Fibroblast of lung (primary cell): ENCODE data around the gene TGIF2.

Experiments
- CTCF ChIP-seq, 2 donors: IDR thresholded peaks in 1 of 2; conservative IDR thresholded peaks in 1 of 2; 1 replicate in 1 of 2; 2 replicates in 1 of 2; pipeline ENCODE4 v1.5.1; 2011 to 2012; ENCODE audit warnings: low read length in 2 of 2, control low read depth in 1 of 2, inconsistent platforms in 1 of 2, low read depth in 1 of 2, mild to moderate bottlenecking in 1 of 2
- EZH2 ChIP-seq: IDR thresholded peaks from 2 replicates; pipeline ENCODE4 v1.5.1; 2012; ENCODE audit warnings: low read length, control low read depth, mild to moderate bottlenecking; ENCODE audit errors: missing control alignments

- TF ChIP-seq CTCF (conservative IDR thresholded peaks at IDR 0.05 in 1 of 2, IDR thresholded peaks at IDR 0.05 in 1 of 2; ENCODE audit: low read depth in 1 of 2, low read length in 2 of 2): no peak
- TF ChIP-seq EZH2: no peak
Observed at GRCh38 chr20:36614781-36615557, 41.6 kb downstream of the TGIF2 start.
